Kidney glomerular epithelial cell (primary cell): ENCODE data around the gene TARBP1.
A peak's percentile ranks its signal among the peaks of the same experiment; 100 is the strongest.
"Not testable (repeated sequence)": the region's sequence is repeated elsewhere in the genome, so short reads cannot be mapped to it uniquely, and the experiment has no call there.

Experiments
- DNase-seq: peaks from one replicate; lab custom pipeline; 2025; lab: John Stamatoyannopoulos, UW

The TARBP1 gene

GRCh38 chr1:234478481-234479309 is at the start of gene TARBP1:
Gene TARBP1, minus strand, starts transcription at chr1:234479179. Its CDS starts 76 bp downstream, at chr1:234479103.
- peak; percentile 48 for DNase-seq

- no peak for DNase-seq
These were observed 49.3 kb upstream of the TARBP1 start for GRCh38 chr1:234528074-234528865.

GRCh38 chr1:234527346-234527745 is 48.4 kb upstream of the TARBP1 start:
- no peak for DNase-seq

GRCh38 chr1:234526922-234527321 is 47.9 kb upstream of the TARBP1 start:
- DNase-seq: no peak

GRCh38 chr1:234525099-234525799 is 46.3 kb upstream of the TARBP1 start:
- no peak for DNase-seq

- DNase-seq: no peak
These were observed 42.9 kb upstream of the TARBP1 start for GRCh38 chr1:234521836-234522235.

- no peak for DNase-seq
These were observed 42.2 kb upstream of the TARBP1 start for GRCh38 chr1:234520908-234521817.

- DNase-seq: peak; percentile 61
These were observed 40.5 kb upstream of the TARBP1 start for GRCh38 chr1:234519506-234519905.

GRCh38 chr1:234518876-234519275 is 39.9 kb upstream of the TARBP1 start:
- DNase-seq: no peak

GRCh38 chr1:234518086-234518485 is 39.1 kb upstream of the TARBP1 start:
- not testable (repeated sequence) for DNase-seq

- no peak for DNase-seq
These were observed 38.3 kb upstream of the TARBP1 start for GRCh38 chr1:234517110-234517802.

- DNase-seq: peak; percentile 67
These were observed 36.9 kb upstream of the TARBP1 start for GRCh38 chr1:234515821-234516241.

GRCh38 chr1:234515411-234515810 is 36.4 kb upstream of the TARBP1 start:
- DNase-seq: peak; percentile 67

- DNase-seq: no peak
These were observed 33.5 kb upstream of the TARBP1 start for GRCh38 chr1:234512451-234512861.

- no peak for DNase-seq
These were observed 30.7 kb upstream of the TARBP1 start for GRCh38 chr1:234509457-234510328.

- DNase-seq: no peak
These were observed 28.8 kb upstream of the TARBP1 start for GRCh38 chr1:234507626-234508387.

- DNase-seq: no peak
These were observed 28.1 kb upstream of the TARBP1 start for GRCh38 chr1:234507089-234507488.

GRCh38 chr1:234505769-234506102 is 26.8 kb upstream of the TARBP1 start:
- peak; percentile 51 for DNase-seq
